GM12878 (cell line): ENCODE results near the gene CYP24A1. TPM values are rescaled to one million over a fixed set of nuclear protein-coding genes. Genes with fewer than 3 reads are reported as not detected.

ENCODE experiments used
- ATAC-seq: fragments of 200-7000 bp; cut with Tn5 transposase; 3 replicates; pipeline ENCODE4 v1.9.1; 2020; ENCODE audit warnings: mild to moderate bottlenecking, moderate library complexity
- BruUV-seq: library from RNA; stranded (reverse); fragments of 400-500 nt; replicated peaks from 2 replicates; lab custom pipeline; 2021; lab: Mats Ljungman, UMichigan
- CTCF ChIA-PET: fragments of 300-600 bp; sonication (Branson Sonifier 250); formaldehyde crosslinking; extraction: SDS; loops from one replicate; lab custom pipeline; 2021; ENCODE audit warnings: inconsistent platforms; lab: Yijun Ruan, JAX
- POLR2A ChIA-PET: fragments of 350-600 bp; formaldehyde crosslinking; extraction: SDS; loops from one replicate; lab custom pipeline; 2021; ENCODE audit warnings: inconsistent platforms; lab: Charles Lee
- RAD21 ChIA-PET: fragments of 300-600 bp; sonication (Branson Sonifier 250); formaldehyde crosslinking; loops from one replicate; lab custom pipeline; 2023; ENCODE audit warnings: antibody characterized with exemption; ENCODE audit not compliant: unreplicated experiment; lab: Charles Lee
- SMC1A ChIA-PET: fragments of 300-600 bp; sonication (Branson Sonifier 250); formaldehyde crosslinking; loops from one replicate; lab custom pipeline; 2023; ENCODE audit not compliant: unreplicated experiment, uncharacterized antibody; lab: Charles Lee
- DNase-seq: peaks from one replicate; pipeline ENCODE4 v3.0.0-alpha.2; 2011; ENCODE audit warnings: low read depth, low spot score
- FAIRE-seq: peaks from 3 replicates; lab custom pipeline; 2011; peaks lifted over from hg19 to GRCh38; lab: Jason Lieb, UNC
- H2AFZ ChIP-seq: 2 replicates; pipeline ENCODE4 v1.6.0; 2011; ENCODE audit warnings: low read depth, low read length, control low read depth; ENCODE audit not compliant: control insufficient read depth
- H3K27ac ChIP-seq: 2 replicates; pipeline ENCODE4 v1.5.1; 2011; ENCODE audit warnings: control low read depth; ENCODE audit not compliant: control insufficient read depth, insufficient read depth
- H3K27me3 ChIP-seq, 2 experiments: replicated peaks in 1 of 2; 2 replicates each; pipeline versions ENCODE4 v1.6.0 to v1.6.1; 2011; ENCODE audit warnings: low read length in 1 of 2; ENCODE audit not compliant: control insufficient read depth in 2 of 2, insufficient read depth in 2 of 2
- H3K36me3 ChIP-seq, 2 experiments: 2 replicates each; pipeline ENCODE4 v1.5.1; 2011; ENCODE audit warnings: low read length in 1 of 2; ENCODE audit not compliant: control insufficient read depth in 2 of 2, insufficient read depth in 2 of 2
- H3K4me1 ChIP-seq: 2 replicates; pipeline ENCODE4 v1.6.1; 2011; ENCODE audit warnings: mild to moderate bottlenecking, low read length, moderate library complexity, mixed read lengths; ENCODE audit not compliant: control insufficient read depth, insufficient read depth
- H3K4me2 ChIP-seq: 2 replicates; pipeline ENCODE4 v1.6.0; 2011; ENCODE audit warnings: control low read depth; ENCODE audit not compliant: control insufficient read depth, insufficient read depth
- H3K4me3 ChIP-seq: fragments of 200-600 bp; sonication (generic); 2 replicates; pipeline ENCODE4 v1.5.1; 2016
- H3K79me2 ChIP-seq: 2 replicates; pipeline ENCODE4 v1.6.0; 2011; ENCODE audit warnings: low read length; ENCODE audit not compliant: control insufficient read depth, insufficient read depth
- H3K9ac ChIP-seq: 2 replicates; pipeline ENCODE4 v1.8.0; 2011; ENCODE audit warnings: low read length, control low read depth, mixed read lengths; ENCODE audit not compliant: control insufficient read depth, insufficient read depth
- H3K9me3 ChIP-seq: replicated peaks from 3 replicates; pipeline ENCODE4 v1.5.1; 2011; ENCODE audit warnings: mild to moderate bottlenecking, low read length; ENCODE audit not compliant: control insufficient read depth, insufficient read depth
- H4K20me1 ChIP-seq: 2 replicates; pipeline ENCODE4 v1.6.0; 2011; ENCODE audit not compliant: control insufficient read depth, insufficient read depth
- FOXM1 ChIP-seq: IDR thresholded peaks from 2 replicates; pipeline ENCODE4 v1.6.1; 2012; ENCODE audit warnings: low read depth, mild to moderate bottlenecking, inconsistent platforms, low read length, moderate library complexity
- WRNIP1 ChIP-seq: IDR thresholded peaks from 2 replicates; pipeline ENCODE4 v1.6.1; 2011; ENCODE audit warnings: low read depth, low read length, improper control_type of control experiment, borderline replicate concordance
- WGBS: methylation state at CpG from one replicate; pipeline ENCODE4 v1.1.6; 2016; ENCODE audit warnings: low lambda C conversion rate; ENCODE audit not compliant: insufficient replicate concordance, insufficient coverage; ENCODE audit errors: missing lambda C conversion rate; 5-methylcytosine and 5-hydroxymethylcytosine counted together
- in situ Hi-C: fragments of 300-500 bp; cut with MboI; formaldehyde crosslinking; loops from 9 replicates; pipeline ENCODE4 v1.14.3; 2018; ENCODE audit warnings: mixed read lengths
- intact Hi-C: fragments of 100-400 bp; cut with micrococcal nuclease; formaldehyde crosslinking; loops from one replicate; pipeline ENCODE4 v1.14.2; 2022; ENCODE audit not compliant: unreplicated experiment
- polyA plus RNA-seq, 11 experiments: library from polyadenylated mRNA; depleted of rRNA in 4 of 11; unstranded in 6 of 11; stranded (reverse) in 5 of 11; fragments of >200 nt; fragmentation: Nextera tagmentation in 4 of 11; fragmentation: Illumina TruSeq in 1 of 11; extraction: Ambion mirVana in 4 of 11; extraction: Trizol in 1 of 11; gene quantifications; 1 replicate in 1 of 11; 2 replicates in 10 of 11; pipeline versions ENCODE4 v1.2.1 to v1.2.3, GENCODE V29; 2011 to 2016; ENCODE audit warnings: inconsistent platforms in 2 of 11, missing spikeins in 2 of 11, low read depth in 1 of 11
- total RNA-seq, 4 experiments: library from RNA; depleted of rRNA in 3 of 4; stranded (reverse); fragments of >200 nt in 3 of 4; fragmentation: Illumina TruSeq in 1 of 4; extraction: Trizol in 1 of 4; gene quantifications; 2 replicates each; pipeline versions ENCODE4 v1.2.1 to v1.2.3, GENCODE V29; 2013 to 2021
- TF ChIP-seq, protein P1 (sequence below): fragments of 150-350 bp; IDR thresholded peaks from 2 replicates; pipeline ENCODE4 v1.6.1; 2016; ENCODE audit warnings: low read depth, low read length

CYP24A1 gene
- total and polyA plus RNA-seq, 10 of the 15 experiments (the other 5 are each of a cell fraction or from before 2014, with no cell fraction given): 0.69 TPM; not detected in 9

- in situ Hi-C loops: no loop called here
- FAIRE-seq (no peak), ATAC-seq (no peak), DNase-seq (no peak)
- no peak overlapping the region for H3K4me3 ChIP-seq
- TF ChIP-seq FOXM1: no peak
- TF ChIP-seq, protein P1, sequence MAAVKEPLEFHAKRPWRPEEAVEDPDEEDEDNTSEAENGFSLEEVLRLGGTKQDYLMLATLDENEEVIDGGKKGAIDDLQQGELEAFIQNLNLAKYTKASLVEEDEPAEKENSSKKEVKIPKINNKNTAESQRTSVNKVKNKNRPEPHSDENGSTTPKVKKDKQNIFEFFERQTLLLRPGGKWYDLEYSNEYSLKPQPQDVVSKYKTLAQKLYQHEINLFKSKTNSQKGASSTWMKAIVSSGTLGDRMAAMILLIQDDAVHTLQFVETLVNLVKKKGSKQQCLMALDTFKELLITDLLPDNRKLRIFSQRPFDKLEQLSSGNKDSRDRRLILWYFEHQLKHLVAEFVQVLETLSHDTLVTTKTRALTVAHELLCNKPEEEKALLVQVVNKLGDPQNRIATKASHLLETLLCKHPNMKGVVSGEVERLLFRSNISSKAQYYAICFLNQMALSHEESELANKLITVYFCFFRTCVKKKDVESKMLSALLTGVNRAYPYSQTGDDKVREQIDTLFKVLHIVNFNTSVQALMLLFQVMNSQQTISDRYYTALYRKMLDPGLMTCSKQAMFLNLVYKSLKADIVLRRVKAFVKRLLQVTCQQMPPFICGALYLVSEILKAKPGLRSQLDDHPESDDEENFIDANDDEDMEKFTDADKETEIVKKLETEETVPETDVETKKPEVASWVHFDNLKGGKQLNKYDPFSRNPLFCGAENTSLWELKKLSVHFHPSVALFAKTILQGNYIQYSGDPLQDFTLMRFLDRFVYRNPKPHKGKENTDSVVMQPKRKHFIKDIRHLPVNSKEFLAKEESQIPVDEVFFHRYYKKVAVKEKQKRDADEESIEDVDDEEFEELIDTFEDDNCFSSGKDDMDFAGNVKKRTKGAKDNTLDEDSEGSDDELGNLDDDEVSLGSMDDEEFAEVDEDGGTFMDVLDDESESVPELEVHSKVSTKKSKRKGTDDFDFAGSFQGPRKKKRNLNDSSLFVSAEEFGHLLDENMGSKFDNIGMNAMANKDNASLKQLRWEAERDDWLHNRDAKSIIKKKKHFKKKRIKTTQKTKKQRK: no peak
- TF ChIP-seq WRNIP1: no peak
- H3K9me3 ChIP-seq: no peaks in the 10 kb centered on the region
- no peak overlapping the region for H3K27ac ChIP-seq
- peaks cover 4% of the 10 kb centered on the region; the same call in 1 of the 2 replicates for H3K4me1 ChIP-seq
- no peak overlapping the region for H2AFZ ChIP-seq
- H3K79me2 ChIP-seq: peaks cover 20% of the 10 kb centered on the region
- no peaks in the 10 kb centered on the region for H3K27me3 ChIP-seq
- no peaks in the 10 kb centered on the region for H4K20me1 ChIP-seq
- intact Hi-C loops: no loop called here
- 84% methylated on average over 1 of the region's 1 CpG for WGBS
- H3K4me2 ChIP-seq: no peak overlapping the region
- POLR2A ChIA-PET: no interaction called here
- CTCF ChIA-PET: interaction anchor here (1.3 to 4.3 kb wide), 3 partner anchors 10 to 15 kb away, joined by 4 to 30 read pairs (median 11); no protein-coding TSS in a partner anchor
- H3K9ac ChIP-seq: no peak overlapping the region
- BruUV-seq: no TSS peak
- H3K36me3 ChIP-seq: peaks cover 0 to 6% of the 10 kb centered on the region in 2 experiments; a peak in 2 of 4 replicates
- SMC1A ChIA-PET: no interaction called here
- RAD21 ChIA-PET: interaction anchor here (1.1 kb wide), 1 partner anchor 15 kb away, joined by 3 read pairs; no protein-coding TSS in a partner anchor
Measured at GRCh38 chr20:54212226-54212625, 38.4 kb upstream of the CYP24A1 start.
